Measurements from ENCODE around the gene HNRNPU. TPM values are rescaled to one million over a fixed set of nuclear protein-coding genes. Genes with fewer than 3 reads are reported as not detected.
"Not testable (repeated sequence)": the region's sequence is repeated elsewhere in the genome, so short reads cannot be mapped to it uniquely, and the experiment has no call there.

The HNRNPU gene
- polyA plus RNA-seq, 1 donor: 395 TPM

- H3K36me3 ChIP-seq (ENCODE audit: control insufficient read depth, insufficient read depth, low read length): peaks cover 39% of the 10 kb centered on the region
- DNase-seq: peak; percentile 34 to 58
- no CpG with 5 or more reads among the region's 5 CpGs for WGBS (ENCODE audit: insufficient coverage, low lambda C conversion rate)
These were observed 24.0 kb downstream of the HNRNPU start for GRCh38 chr1:244840219-244840794.

DNA sequence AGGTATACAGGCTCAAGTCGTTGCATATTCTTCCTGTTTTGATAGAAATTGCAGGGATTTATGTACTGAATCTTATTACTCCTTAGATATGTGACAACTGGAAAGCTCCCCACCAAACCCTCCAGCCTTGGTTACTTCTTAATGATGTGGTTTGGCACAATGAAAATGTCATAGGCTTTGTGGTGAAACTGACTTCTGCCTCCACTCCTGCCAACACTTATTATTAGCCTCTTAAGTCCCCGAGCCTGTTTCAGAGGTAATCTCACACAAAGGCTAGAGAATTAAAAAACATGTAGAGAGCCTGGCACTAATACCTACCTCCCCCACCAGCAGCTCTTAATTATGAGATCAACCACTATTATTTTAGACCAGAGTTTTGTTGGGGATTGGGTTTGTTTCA is 24.7 kb downstream of the HNRNPU start:
- H3K4me3 ChIP-seq (ENCODE audit: low read length): no peak overlapping the region
- WGBS (ENCODE audit: insufficient coverage, low lambda C conversion rate): no CpG with 5 or more reads among the region's 2 CpGs
- peaks cover 16% of the 10 kb centered on the region for H3K4me1 ChIP-seq (ENCODE audit: control insufficient read depth, insufficient read depth, low read length)
- H3K36me3 ChIP-seq (ENCODE audit: control insufficient read depth, insufficient read depth, low read length): peaks cover 34% of the 10 kb centered on the region
- DNase-seq: no peak
- no peak overlapping the region for H3K27ac ChIP-seq (ENCODE audit: low read length)
- no peaks in the 10 kb centered on the region for H3K27me3 ChIP-seq (ENCODE audit: control insufficient read depth, insufficient read depth, low read length)
- H3K9me3 ChIP-seq (ENCODE audit: control insufficient read depth, low read depth, low read length): no peaks in the 10 kb centered on the region

More at GRCh38 chr1:244840219-244840794, 24.0 kb downstream of the HNRNPU start:
- Histone ChIP-seq H3K4me3 (ENCODE audit: low read length) (no peak overlapping the region), H3K27me3 (ENCODE audit: control insufficient read depth, insufficient read depth, low read length) (no peaks in the 10 kb centered on the region), H3K4me1 (ENCODE audit: control insufficient read depth, insufficient read depth, low read length) (peaks cover 16% of the 10 kb centered on the region), H3K9me3 (ENCODE audit: control insufficient read depth, low read depth, low read length) (no peaks in the 10 kb centered on the region), H3K27ac (ENCODE audit: low read length) (peak overlapping the region; percentile 1)

- peaks cover 16% of the 10 kb centered on the region for H3K4me1 ChIP-seq (ENCODE audit: control insufficient read depth, insufficient read depth, low read length)
- peak in 1 of 2 donors; percentile 26 for DNase-seq
- peaks cover 20% of the 10 kb centered on the region for H3K36me3 ChIP-seq (ENCODE audit: control insufficient read depth, insufficient read depth, low read length)
- WGBS (ENCODE audit: insufficient coverage, low lambda C conversion rate): no CpG with 5 or more reads among the region's 5 CpGs
- H3K4me3 ChIP-seq (ENCODE audit: low read length): no peak overlapping the region
- H3K27ac ChIP-seq (ENCODE audit: low read length): peak overlapping the region; percentile 3
- H3K9me3 ChIP-seq (ENCODE audit: control insufficient read depth, low read depth, low read length): no peaks in the 10 kb centered on the region
- no peaks in the 10 kb centered on the region for H3K27me3 ChIP-seq (ENCODE audit: control insufficient read depth, insufficient read depth, low read length)
These were observed 26.6 kb downstream of the HNRNPU start for GRCh38 chr1:244837597-244838258.

DNA sequence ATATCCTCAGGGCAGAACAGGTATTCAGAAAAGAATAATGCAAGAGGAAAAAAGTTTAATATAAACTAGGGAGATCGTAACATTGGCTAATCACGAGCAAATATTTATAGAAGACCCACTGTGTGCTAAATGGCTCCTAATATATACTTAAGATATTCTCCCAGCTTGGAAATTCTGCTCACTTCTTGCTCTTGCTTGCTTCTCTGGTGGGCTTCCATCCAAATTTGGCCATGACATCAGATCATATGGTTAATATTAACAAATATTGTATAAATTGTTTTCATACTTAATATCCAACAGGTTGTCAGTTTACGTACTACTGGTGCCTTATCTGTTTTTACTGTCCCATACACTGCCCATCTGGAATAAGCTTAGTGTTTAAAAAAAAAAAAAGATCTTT is 27.8 kb downstream of the HNRNPU start:
- H3K36me3 ChIP-seq (ENCODE audit: control insufficient read depth, insufficient read depth, low read length): peaks cover 17% of the 10 kb centered on the region
- WGBS (ENCODE audit: insufficient coverage, low lambda C conversion rate): 7% methylated on average over 3 of the region's 3 CpGs
- DNase-seq: no peak
- H3K9me3 ChIP-seq (ENCODE audit: control insufficient read depth, low read depth, low read length): no peaks in the 10 kb centered on the region
- H3K4me3 ChIP-seq (ENCODE audit: low read length): peak overlapping the region; percentile 66
- no peaks in the 10 kb centered on the region for H3K27me3 ChIP-seq (ENCODE audit: control insufficient read depth, insufficient read depth, low read length)
- H3K27ac ChIP-seq (ENCODE audit: low read length): peak overlapping the region; percentile 93
- H3K4me1 ChIP-seq (ENCODE audit: control insufficient read depth, insufficient read depth, low read length): peaks cover 14% of the 10 kb centered on the region

- H3K4me1 ChIP-seq (ENCODE audit: control insufficient read depth, insufficient read depth, low read length): peaks cover 11% of the 10 kb centered on the region
- H3K27me3 ChIP-seq (ENCODE audit: control insufficient read depth, insufficient read depth, low read length): no peaks in the 10 kb centered on the region
- 6% methylated on average over 2 of the region's 7 CpGs for WGBS (ENCODE audit: insufficient coverage, low lambda C conversion rate)
- peak overlapping the region; percentile 93 for H3K27ac ChIP-seq (ENCODE audit: low read length)
- H3K36me3 ChIP-seq (ENCODE audit: control insufficient read depth, insufficient read depth, low read length): peaks cover 17% of the 10 kb centered on the region
- H3K9me3 ChIP-seq (ENCODE audit: control insufficient read depth, low read depth, low read length): no peaks in the 10 kb centered on the region
- H3K4me3 ChIP-seq (ENCODE audit: low read length): peak overlapping the region; percentile 66
- DNase-seq: peak in 1 of 2 donors; percentile 64
These were observed 28.2 kb downstream of the HNRNPU start for GRCh38 chr1:244836135-244836521.

DNA sequence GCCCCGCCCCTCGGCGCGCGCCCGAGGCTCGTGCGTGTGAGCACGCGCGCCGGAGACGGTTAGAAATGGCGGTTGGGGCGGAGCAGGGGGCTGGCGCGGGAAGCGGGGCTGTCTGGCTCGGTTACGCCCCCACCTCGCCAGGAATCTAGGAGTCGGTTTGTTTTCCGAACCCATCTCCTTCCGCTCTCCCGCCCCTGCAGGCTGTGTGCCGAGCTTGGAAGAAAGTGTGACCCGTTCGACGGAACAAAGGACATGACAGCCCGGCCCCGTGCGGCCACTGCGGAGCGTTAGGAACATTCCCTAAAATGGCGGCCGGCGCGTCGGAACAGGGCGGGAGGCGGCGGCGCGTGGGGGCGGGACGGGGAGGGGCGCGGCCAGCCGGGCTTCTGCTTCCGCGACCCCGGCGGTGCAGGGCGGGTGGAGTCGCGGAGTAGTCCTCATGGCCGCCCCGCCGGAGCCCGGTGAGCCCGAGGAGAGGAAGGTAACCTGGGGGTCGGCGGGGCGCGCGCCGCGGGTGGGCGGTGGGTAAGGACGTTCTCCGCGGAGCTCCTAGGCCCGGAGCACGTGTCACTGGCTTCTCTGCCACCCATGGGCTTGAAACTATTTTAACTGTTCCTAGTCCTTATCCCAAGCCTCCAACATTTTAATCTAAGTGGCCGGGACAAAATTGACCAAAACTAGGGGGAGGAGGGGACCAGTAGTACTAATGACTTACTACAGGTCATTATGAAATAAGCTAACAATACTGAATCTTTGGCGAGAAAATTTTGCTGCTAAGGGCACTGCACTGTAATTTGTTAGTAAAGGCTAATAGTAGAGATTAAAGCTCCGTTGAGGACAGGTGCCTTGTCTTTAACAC is 28.8 kb downstream of the HNRNPU start, which contains the start of gene COX20:
Gene COX20 (plus strand): TSS at position 383 of the 859 bp plus-strand sequence. CDS start 57 bp downstream, at position 440.
- H3K36me3 ChIP-seq (ENCODE audit: control insufficient read depth, insufficient read depth, low read length): peaks cover 17% of the 10 kb centered on the region
- H3K9me3 ChIP-seq (ENCODE audit: control insufficient read depth, low read depth, low read length): no peaks in the 10 kb centered on the region
- H3K27ac ChIP-seq (ENCODE audit: low read length): peak within 1 kb of the TSS; percentile 93
- H3K27me3 ChIP-seq (ENCODE audit: control insufficient read depth, insufficient read depth, low read length): no peaks in the 10 kb centered on the region
- DNase-seq: peak in 1 of 2 donors; percentile 97
- H3K4me3 ChIP-seq (ENCODE audit: low read length): peak within 1 kb of the TSS; percentile 66
- WGBS (ENCODE audit: insufficient coverage, low lambda C conversion rate): 0% methylated on average over 1 of the region's 77 CpGs
- peaks cover 10% of the 10 kb centered on the region for H3K4me1 ChIP-seq (ENCODE audit: control insufficient read depth, insufficient read depth, low read length)

DNA sequence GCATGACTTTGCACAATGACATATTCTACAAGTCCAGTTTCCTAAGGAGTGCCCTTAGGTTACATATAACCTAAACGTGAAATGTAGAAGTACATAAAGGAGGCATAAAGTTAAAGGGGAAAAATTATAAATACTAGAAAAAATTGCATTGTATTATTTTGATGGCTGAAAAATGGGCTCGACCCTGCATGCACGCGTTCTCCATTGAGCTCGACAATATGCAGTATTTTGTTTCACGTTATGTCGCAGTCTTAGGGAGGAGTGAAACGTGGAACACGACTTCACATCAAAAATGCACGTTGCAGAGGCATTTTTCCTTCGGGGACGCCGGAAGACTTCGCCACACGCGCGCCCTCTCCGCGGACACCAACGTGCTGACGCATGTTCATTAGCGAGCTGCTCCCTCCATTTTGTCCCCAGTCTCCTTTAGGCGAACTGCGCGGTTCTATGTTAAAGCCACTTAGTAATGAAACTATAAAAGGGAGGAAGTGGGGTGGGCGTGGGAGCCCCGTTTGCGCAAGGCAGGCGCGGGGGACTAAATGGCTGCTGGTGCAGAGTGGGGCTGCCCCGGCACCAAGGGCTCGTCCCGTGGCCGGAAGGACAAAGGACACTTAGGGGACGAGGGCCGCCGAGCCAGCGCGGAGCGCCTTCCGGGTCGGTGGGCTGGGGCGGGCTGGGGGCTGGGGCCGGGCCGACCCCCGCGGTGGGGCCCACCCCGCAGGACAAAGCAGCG is 29.6 kb downstream of the HNRNPU start:
- no CpG with 5 or more reads among the region's 49 CpGs for WGBS (ENCODE audit: insufficient coverage, low lambda C conversion rate)
- Histone ChIP-seq H3K4me3 (ENCODE audit: low read length) (peak overlapping the region; percentile 62), H3K27ac (ENCODE audit: low read length) (peak overlapping the region; percentile 93), H3K9me3 (ENCODE audit: control insufficient read depth, low read depth, low read length) (no peaks in the 10 kb centered on the region), H3K27me3 (ENCODE audit: control insufficient read depth, insufficient read depth, low read length) (no peaks in the 10 kb centered on the region), H3K4me1 (ENCODE audit: control insufficient read depth, insufficient read depth, low read length) (peaks cover 5% of the 10 kb centered on the region), H3K36me3 (ENCODE audit: control insufficient read depth, insufficient read depth, low read length) (peaks cover 11% of the 10 kb centered on the region)
- peak; percentile 93 to 97 for DNase-seq

DNA sequence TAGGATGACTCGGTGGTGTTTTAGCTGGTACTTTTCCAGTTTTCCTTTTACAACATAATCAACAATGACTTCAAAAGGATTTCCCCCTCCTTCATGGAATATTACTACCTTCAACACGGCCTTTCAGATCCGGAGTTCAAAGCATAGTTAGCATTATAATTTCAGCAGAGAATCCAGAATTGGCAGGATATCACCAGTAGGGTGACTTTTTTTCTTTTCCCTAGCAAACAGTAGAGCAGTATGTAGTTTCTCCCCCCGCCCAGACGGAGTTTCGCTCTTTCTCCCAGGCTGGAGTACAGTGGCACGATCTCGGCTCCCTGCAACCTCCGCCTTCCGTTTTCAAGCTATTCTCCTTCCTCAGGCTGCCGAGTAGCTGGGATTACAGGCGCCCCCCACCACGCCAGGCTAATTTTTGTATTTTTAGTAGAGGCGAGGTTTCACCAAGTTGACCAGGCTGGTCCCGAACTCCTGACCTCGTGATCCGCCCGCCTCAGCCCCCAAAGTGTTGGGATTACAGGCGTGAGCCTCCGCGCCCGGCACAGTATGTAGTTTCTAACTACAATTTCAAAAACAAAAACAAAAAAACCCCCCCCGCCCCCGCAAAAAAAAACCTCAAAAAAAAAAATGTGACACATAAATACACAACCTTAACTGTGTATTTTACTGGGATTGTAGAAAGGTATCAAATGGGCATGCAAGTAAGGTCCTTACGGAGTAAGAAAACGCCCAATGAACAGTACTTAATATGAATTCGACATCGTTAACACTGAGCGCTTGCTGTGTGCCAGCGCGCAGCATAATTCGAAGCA is 30.4 kb downstream of the HNRNPU start:
- no peaks in the 10 kb centered on the region for H3K27me3 ChIP-seq (ENCODE audit: control insufficient read depth, insufficient read depth, low read length)
- peak overlapping the region; percentile 62 for H3K4me3 ChIP-seq (ENCODE audit: low read length)
- H3K9me3 ChIP-seq (ENCODE audit: control insufficient read depth, low read depth, low read length): no peaks in the 10 kb centered on the region
- H3K4me1 ChIP-seq (ENCODE audit: control insufficient read depth, insufficient read depth, low read length): peaks cover 5% of the 10 kb centered on the region
- DNase-seq: peak; percentile 61 to 82
- H3K27ac ChIP-seq (ENCODE audit: low read length): peak overlapping the region; percentile 93
- 0% methylated on average over 4 of the region's 32 CpGs for WGBS (ENCODE audit: insufficient coverage, low lambda C conversion rate)
- peaks cover 3% of the 10 kb centered on the region for H3K36me3 ChIP-seq (ENCODE audit: control insufficient read depth, insufficient read depth, low read length)

- not testable (repeated sequence) for H3K27me3 ChIP-seq (ENCODE audit: control insufficient read depth, insufficient read depth, low read length); DNase-seq; H3K4me1 ChIP-seq (ENCODE audit: control insufficient read depth, insufficient read depth, low read length); H3K36me3 ChIP-seq (ENCODE audit: control insufficient read depth, insufficient read depth, low read length); H3K9me3 ChIP-seq (ENCODE audit: control insufficient read depth, low read depth, low read length)
- H3K4me3 ChIP-seq (ENCODE audit: low read length): peak overlapping the region; percentile 62
- WGBS (ENCODE audit: insufficient coverage, low lambda C conversion rate): no CpG with 5 or more reads among the region's 8 CpGs
- H3K27ac ChIP-seq (ENCODE audit: low read length): peak overlapping the region; percentile 93
These were observed 31.1 kb downstream of the HNRNPU start for GRCh38 chr1:244833260-244833659.
